Measurements from ENCODE around the gene KREMEN2.

DNA sequence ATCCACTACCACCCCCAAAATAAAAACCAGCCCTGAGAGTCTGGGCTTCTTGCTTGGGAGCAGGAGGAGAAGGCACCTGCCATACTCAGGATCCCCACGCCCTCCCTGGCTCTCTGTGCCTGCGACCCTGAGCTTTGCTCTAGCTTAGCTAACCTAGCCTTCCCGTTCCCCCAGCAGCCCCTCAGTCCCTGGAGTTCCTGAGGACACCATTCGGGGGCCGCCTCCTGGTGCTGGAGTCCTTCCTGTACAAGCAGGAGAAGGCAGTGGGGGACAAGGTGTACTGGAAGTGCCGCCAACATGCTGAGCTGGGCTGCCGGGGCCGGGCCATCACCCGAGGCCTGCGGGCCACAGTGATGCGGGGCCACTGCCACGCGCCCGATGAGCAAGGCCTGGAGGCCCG, 33.8 kb upstream of the KREMEN2 start:
- TF ChIP-seq, protein P1, sequence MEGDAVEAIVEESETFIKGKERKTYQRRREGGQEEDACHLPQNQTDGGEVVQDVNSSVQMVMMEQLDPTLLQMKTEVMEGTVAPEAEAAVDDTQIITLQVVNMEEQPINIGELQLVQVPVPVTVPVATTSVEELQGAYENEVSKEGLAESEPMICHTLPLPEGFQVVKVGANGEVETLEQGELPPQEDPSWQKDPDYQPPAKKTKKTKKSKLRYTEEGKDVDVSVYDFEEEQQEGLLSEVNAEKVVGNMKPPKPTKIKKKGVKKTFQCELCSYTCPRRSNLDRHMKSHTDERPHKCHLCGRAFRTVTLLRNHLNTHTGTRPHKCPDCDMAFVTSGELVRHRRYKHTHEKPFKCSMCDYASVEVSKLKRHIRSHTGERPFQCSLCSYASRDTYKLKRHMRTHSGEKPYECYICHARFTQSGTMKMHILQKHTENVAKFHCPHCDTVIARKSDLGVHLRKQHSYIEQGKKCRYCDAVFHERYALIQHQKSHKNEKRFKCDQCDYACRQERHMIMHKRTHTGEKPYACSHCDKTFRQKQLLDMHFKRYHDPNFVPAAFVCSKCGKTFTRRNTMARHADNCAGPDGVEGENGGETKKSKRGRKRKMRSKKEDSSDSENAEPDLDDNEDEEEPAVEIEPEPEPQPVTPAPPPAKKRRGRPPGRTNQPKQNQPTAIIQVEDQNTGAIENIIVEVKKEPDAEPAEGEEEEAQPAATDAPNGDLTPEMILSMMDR (IDR thresholded peaks at IDR 0.05): no peak
- TF ChIP-seq POLR2A (IDR thresholded peaks at IDR 0.05): no peak

All from adrenal gland (tissue), 5 donors.